GM18909 (cell line): ENCODE measurements around the gene DCTN1.
"Not testable (repeated sequence)": the region's sequence is repeated elsewhere in the genome, so short reads cannot be mapped to it uniquely, and the experiment has no call there.

Experiments used
- ATAC-seq: cut with Tn5 transposase; IDR thresholded peaks from one replicate; pipeline ENCODE4 v1.9.1; 2021; ENCODE audit warnings: mild to moderate bottlenecking; ENCODE audit not compliant: unreplicated experiment, poor library complexity

The DCTN1 gene

GRCh38 chr2:74379851-74380789, at the start of gene DCTN1:
Gene DCTN1, minus strand, starts transcription at chr2:74380311. Its CDS starts 274 bp downstream, at chr2:74380037.
- ATAC-seq = peak; percentile 65

GRCh38 chr2:74428675-74429074, 48.6 kb upstream of the DCTN1 start:
- no peak for ATAC-seq

- ATAC-seq = no peak
Measured at GRCh38 chr2:74427551-74427950, 47.4 kb upstream of the DCTN1 start.

- ATAC-seq = no peak
Measured at GRCh38 chr2:74426181-74426758, 46.2 kb upstream of the DCTN1 start.

- ATAC-seq = no peak
Measured at GRCh38 chr2:74425523-74425922, 45.4 kb upstream of the DCTN1 start.

GRCh38 chr2:74424995-74425406, 44.9 kb upstream of the DCTN1 start:
- no peak for ATAC-seq

GRCh38 chr2:74424139-74424992, 44.3 kb upstream of the DCTN1 start:
- ATAC-seq = no peak

GRCh38 chr2:74423231-74424095, 43.4 kb upstream of the DCTN1 start:
- ATAC-seq = no peak

GRCh38 chr2:74421221-74421870, 41.2 kb upstream of the DCTN1 start, which contains the start of the genes C2orf81 and WDR54:
Gene C2orf81, minus strand, starts transcription at chr2:74421619. Its CDS starts 59 bp downstream, at chr2:74421560.
Gene WDR54, plus strand, starts transcription at chr2:74421730. Its CDS starts 424 bp downstream, at chr2:74422154.
- ATAC-seq = peak; percentile 93

GRCh38 chr2:74420443-74421103, 40.5 kb upstream of the DCTN1 start:
- ATAC-seq = not testable (repeated sequence)

GRCh38 chr2:74420006-74420405, 39.9 kb upstream of the DCTN1 start:
- ATAC-seq = no peak

- ATAC-seq = no peak
Measured at GRCh38 chr2:74419345-74419744, 39.2 kb upstream of the DCTN1 start.

GRCh38 chr2:74418312-74418711, 38.2 kb upstream of the DCTN1 start:
- ATAC-seq = no peak

GRCh38 chr2:74417763-74418162, 37.7 kb upstream of the DCTN1 start:
- ATAC-seq = no peak

GRCh38 chr2:74417197-74417596, 37.1 kb upstream of the DCTN1 start:
- no peak for ATAC-seq

- no peak for ATAC-seq
Measured at GRCh38 chr2:74416778-74417177, 36.7 kb upstream of the DCTN1 start.

- ATAC-seq = no peak
Measured at GRCh38 chr2:74415762-74416395, 35.8 kb upstream of the DCTN1 start.
